Colonic mucosa (tissue), 4 donors: ENCODE results near the gene CACNG3. TPM values are rescaled to one million over a fixed set of nuclear protein-coding genes. Genes with fewer than 3 reads are reported as not detected.

Experiments used
- DNase-seq: peaks from one replicate; pipeline ENCODE4 v3.0.0-alpha.2; 2020
- H3K27ac ChIP-seq: fragments of 200-600 bp; one replicate; pipeline ENCODE4 v1.8.0; 2021
- H3K27me3 ChIP-seq: fragments of 200-600 bp; one replicate; pipeline ENCODE4 v1.8.0; 2021
- H3K36me3 ChIP-seq: fragments of 200-600 bp; one replicate; pipeline ENCODE4 v1.8.0; 2021
- H3K4me1 ChIP-seq: fragments of 200-600 bp; one replicate; pipeline ENCODE4 v1.8.0; 2021; ENCODE audit warnings: mild to moderate bottlenecking
- H3K4me3 ChIP-seq: fragments of 200-600 bp; one replicate; pipeline ENCODE4 v1.8.0; 2021
- H3K9ac ChIP-seq, 2 donors: one replicate each; pipeline ENCODE4 v1.7.0; 2013; ENCODE audit warnings: control low read depth in 2 of 2, low read depth in 2 of 2, low read length in 2 of 2
- H3K9me3 ChIP-seq: fragments of 200-600 bp; one replicate; pipeline ENCODE4 v1.8.0; 2021
- CTCF ChIP-seq: fragments of 200-600 bp; IDR thresholded peaks from one replicate; pipeline ENCODE4 v1.8.0; 2022; ENCODE audit warnings: antibody characterized with exemption, mild to moderate bottlenecking
- intact Hi-C: fragments of 100-400 bp; cut with DNase I; formaldehyde crosslinking; loops from one replicate; pipeline ENCODE4 v1.14.1; 2022
- total RNA-seq, 2 donors: library from RNA; stranded (reverse); fragmentation: NEBNext Ultra II Directional in 1 of 2; extraction: Animal tissue kit (Norgen Biotek cat#: 25700) in 1 of 2; gene quantifications; one replicate each; pipeline ENCODE4 v1.2.1, GENCODE V29; 2021
- donor health status: healthy.
- donor health status: DM: no; HTN: no; CAD: no.
- donor health status: DM: no; HTN: no; CAD: no.

The CACNG3 gene
- total RNA-seq, 2 donors from 2014 or later: not detected

- Histone ChIP-seq H3K4me1 (no peaks in the 10 kb centered on the region), H3K27ac (no peak overlapping the region), H3K9ac (no peak overlapping the region), H3K36me3 (no peaks in the 10 kb centered on the region), H3K4me3 (no peak overlapping the region), H3K9me3 (no peaks in the 10 kb centered on the region), H3K27me3 (no peaks in the 10 kb centered on the region)
- TF ChIP-seq CTCF: no peak
- DNase-seq: no peak
- intact Hi-C loops: no loop called here
Measured at GRCh38 chr16:24319126-24319814, 63.1 kb downstream of the CACNG3 start.

- TF ChIP-seq CTCF: no peak
- Histone ChIP-seq H3K27ac (no peak overlapping the region), H3K9ac (no peak overlapping the region), H3K4me1 (no peaks in the 10 kb centered on the region), H3K36me3 (no peaks in the 10 kb centered on the region), H3K27me3 (no peaks in the 10 kb centered on the region), H3K9me3 (no peaks in the 10 kb centered on the region), H3K4me3 (no peak overlapping the region)
- intact Hi-C loops: no loop called here
- DNase-seq: no peak
Measured at GRCh38 chr16:24322106-24322505, 66.0 kb downstream of the CACNG3 start.

- no peak overlapping the region for H3K9ac ChIP-seq
- no peak overlapping the region for H3K27ac ChIP-seq
- no peak for DNase-seq
- no peaks in the 10 kb centered on the region for H3K27me3 ChIP-seq
- TF ChIP-seq CTCF: no peak
- intact Hi-C loops: no loop called here
- H3K4me1 ChIP-seq: no peaks in the 10 kb centered on the region
- no peaks in the 10 kb centered on the region for H3K36me3 ChIP-seq
- no peak overlapping the region for H3K4me3 ChIP-seq
- H3K9me3 ChIP-seq: no peaks in the 10 kb centered on the region
Measured at GRCh38 chr16:24324421-24324820, 68.3 kb downstream of the CACNG3 start.

GRCh38 chr16:24328835-24329452 lies 72.8 kb downstream of the CACNG3 start:
- Histone ChIP-seq H3K27me3 (no peaks in the 10 kb centered on the region), H3K27ac (no peak overlapping the region), H3K9me3 (no peaks in the 10 kb centered on the region), H3K9ac (no peak overlapping the region), H3K36me3 (no peaks in the 10 kb centered on the region), H3K4me1 (no peaks in the 10 kb centered on the region), H3K4me3 (no peak overlapping the region)
- no peak for DNase-seq
- TF ChIP-seq CTCF: no peak
- intact Hi-C loops: no loop called here

GRCh38 chr16:24332178-24332577 lies 76.0 kb downstream of the CACNG3 start:
- DNase-seq: no peak
- TF ChIP-seq CTCF: no peak
- Histone ChIP-seq H3K36me3 (no peaks in the 10 kb centered on the region), H3K4me1 (no peaks in the 10 kb centered on the region), H3K4me3 (no peak overlapping the region), H3K9me3 (no peaks in the 10 kb centered on the region), H3K27me3 (no peaks in the 10 kb centered on the region), H3K27ac (no peak overlapping the region), H3K9ac (no peak overlapping the region)
- intact Hi-C loops: no loop called here
